ENCODE results near the gene TBX3. TPM values are rescaled to one million over a fixed set of nuclear protein-coding genes. Genes with fewer than 3 reads are reported as not detected.
A peak's percentile ranks its signal among the peaks of the same experiment; 100 is the strongest.

Gene TBX3
- total and polyA plus RNA-seq, 8 donors = 0.60 to 4.6 (median 1.7) TPM

- Histone ChIP-seq H3K27ac (peak overlapping the region in 2 of 4 donors; percentile 31 to 34), H3K4me3 (peak overlapping the region; percentile 7 to 54 (median 23)), H3K36me3 (no peaks in the 10 kb centered on the region), H3K4me1 (peaks cover 0 to 10% (median 4%) of the 10 kb centered on the region in 3 donors), H3K27me3 (peaks cover 0 to 78% (median 5%) of the 10 kb centered on the region in 4 donors), H3K9me3 (no peaks in the 10 kb centered on the region)
- FAIRE-seq = no peak
- peak in 1 of 4 donors; percentile 4 for ATAC-seq
- intact Hi-C loops (cut with DNase I) = no loop called here
- DNase-seq = no peak
- TF ChIP-seq CTCF (IDR thresholded peaks at IDR 0.05) = no peak
- 2 to 4% methylated on average over 19 of the region's 19 CpGs for WGBS, 2 donors
Measured at GRCh38 chr12:114683709-114684097, 272 bp downstream of the TBX3 start.

- H3K4me1 ChIP-seq = peaks cover 0 to 10% (median 4%) of the 10 kb centered on the region in 3 donors
- no peaks in the 10 kb centered on the region for H3K36me3 ChIP-seq
- H3K9me3 ChIP-seq = no peaks in the 10 kb centered on the region
- FAIRE-seq = no peak
- ATAC-seq = peak in 2 of 4 donors; percentile 12 to 17
- DNase-seq = no peak
- H3K27ac ChIP-seq = peak overlapping the region in 3 of 4 donors; percentile 10 to 34 (median 31)
- WGBS, 2 donors = 6 to 7% methylated on average over 56 of the region's 56 CpGs
- H3K27me3 ChIP-seq = peaks cover 0 to 74% (median 5%) of the 10 kb centered on the region in 4 donors
- peak overlapping the region; percentile 7 to 54 (median 23) for H3K4me3 ChIP-seq
- no peak for TF ChIP-seq CTCF (IDR thresholded peaks at IDR 0.05)
- intact Hi-C loops (cut with DNase I) = no loop called here
Measured at GRCh38 chr12:114682785-114683708, 928 bp downstream of the TBX3 start.

GRCh38 chr12:114682106-114682784 lies 1.7 kb downstream of the TBX3 start:
- intact Hi-C loops (cut with DNase I) = no loop called here
- Histone ChIP-seq H3K27me3 (peaks cover 0 to 71% (median 5%) of the 10 kb centered on the region in 4 donors), H3K36me3 (no peaks in the 10 kb centered on the region), H3K27ac (no peak overlapping the region), H3K4me1 (peaks cover 0 to 10% (median 4%) of the 10 kb centered on the region in 3 donors), H3K4me3 (peak overlapping the region in 3 of 4 donors; percentile 14 to 54 (median 32)), H3K9me3 (no peaks in the 10 kb centered on the region)
- no peak for TF ChIP-seq CTCF (IDR thresholded peaks at IDR 0.05)
- DNase-seq = no peak
- FAIRE-seq = no peak
- no peak for ATAC-seq
- 62 to 66% methylated on average over 10 of the region's 10 CpGs for WGBS, 2 donors

- H3K36me3 ChIP-seq = no peaks in the 10 kb centered on the region
- TF ChIP-seq CTCF (IDR thresholded peaks at IDR 0.05) = no peak
- DNase-seq = no peak
- WGBS, 2 donors = 46 to 52% methylated on average over 17 of the region's 17 CpGs
- intact Hi-C loops (cut with DNase I) = no loop called here
- H3K9me3 ChIP-seq = no peaks in the 10 kb centered on the region
- H3K27me3 ChIP-seq = peaks cover 0 to 69% (median 6%) of the 10 kb centered on the region in 4 donors
- no peak for FAIRE-seq
- H3K4me3 ChIP-seq = peak overlapping the region in 2 of 4 donors; percentile 32 to 54
- peaks cover 0 to 4% (median 4%) of the 10 kb centered on the region in 3 donors for H3K4me1 ChIP-seq
- ATAC-seq = no peak
- no peak overlapping the region for H3K27ac ChIP-seq
Measured at GRCh38 chr12:114681116-114681871, 2.7 kb downstream of the TBX3 start.
